GM21423 (cell line): ENCODE results near the gene SVIL.

Experiments used
- ATAC-seq: cut with Tn5 transposase; IDR thresholded peaks from one replicate; pipeline ENCODE4 v1.9.1; 2021; ENCODE audit warnings: mild to moderate bottlenecking, moderate library complexity; ENCODE audit not compliant: unreplicated experiment

Gene SVIL

DNA sequence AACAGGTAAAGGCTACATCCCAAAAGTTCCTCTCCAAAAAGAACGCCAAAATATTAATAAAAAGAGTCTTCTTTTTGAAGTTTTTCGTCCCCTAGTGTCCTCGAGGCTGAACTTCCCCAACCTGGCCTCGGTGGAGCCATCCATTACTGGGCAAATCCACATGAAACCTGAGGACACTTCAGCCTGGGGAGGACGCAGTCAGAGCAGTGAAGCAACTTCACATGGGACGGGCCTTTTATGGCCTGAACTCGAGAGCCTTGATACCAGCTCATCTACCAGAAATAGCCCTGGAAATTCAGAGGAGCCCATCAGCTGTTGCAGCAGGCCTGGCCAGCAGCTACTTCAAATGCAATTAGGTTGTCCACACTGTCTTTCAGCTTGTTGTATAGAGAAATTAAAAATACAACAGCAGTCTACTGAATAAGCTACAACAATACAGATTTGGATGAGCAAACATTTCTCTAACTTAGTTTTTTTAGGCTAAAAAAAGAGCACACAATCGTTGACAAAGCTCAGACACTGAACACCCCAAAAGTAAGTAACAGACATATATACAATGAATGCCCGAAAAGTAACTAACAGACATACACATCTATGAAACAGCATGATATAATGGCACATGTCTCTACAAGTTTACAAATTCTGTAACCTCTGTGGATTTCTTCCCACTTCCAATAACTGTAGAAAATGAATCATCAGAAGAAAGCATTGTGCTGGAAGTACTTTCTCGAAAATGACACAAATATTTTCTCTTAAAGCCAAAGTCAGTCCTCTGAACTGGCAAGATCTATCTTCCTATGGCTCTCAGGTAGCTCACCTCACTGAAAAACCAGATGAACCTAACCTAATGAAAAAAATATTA lies at the start of gene SVIL:
Gene SVIL, minus strand, starts transcription at position 208 of the 862 bp plus-strand sequence. CDS start 79,913 bp downstream, outside the sequence.
- ATAC-seq, result peak; percentile 4

GRCh38 chr10:29681676-29682448 lies 47.1 kb upstream of the SVIL start:
- ATAC-seq, result no peak

DNA sequence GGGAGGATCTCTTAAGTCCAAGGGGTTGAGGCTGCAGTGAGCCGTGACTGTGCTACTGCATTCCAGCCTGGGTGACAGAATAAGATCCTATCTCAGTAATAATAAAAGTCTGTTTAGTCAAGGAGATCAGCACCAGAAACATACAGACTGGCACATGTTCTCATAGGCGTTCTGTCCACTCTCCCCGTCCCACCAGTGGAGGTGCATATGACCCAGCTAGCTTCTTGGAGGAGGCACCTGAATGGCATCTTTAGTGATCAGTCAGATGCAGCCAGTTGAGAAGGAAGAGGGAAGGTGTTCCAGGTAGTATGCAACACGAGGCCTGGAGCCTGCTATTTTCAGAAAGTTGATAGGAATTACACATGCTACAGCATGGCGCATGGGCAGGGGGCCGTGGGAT lies 45.3 kb upstream of the SVIL start:
- ATAC-seq, result no peak

DNA sequence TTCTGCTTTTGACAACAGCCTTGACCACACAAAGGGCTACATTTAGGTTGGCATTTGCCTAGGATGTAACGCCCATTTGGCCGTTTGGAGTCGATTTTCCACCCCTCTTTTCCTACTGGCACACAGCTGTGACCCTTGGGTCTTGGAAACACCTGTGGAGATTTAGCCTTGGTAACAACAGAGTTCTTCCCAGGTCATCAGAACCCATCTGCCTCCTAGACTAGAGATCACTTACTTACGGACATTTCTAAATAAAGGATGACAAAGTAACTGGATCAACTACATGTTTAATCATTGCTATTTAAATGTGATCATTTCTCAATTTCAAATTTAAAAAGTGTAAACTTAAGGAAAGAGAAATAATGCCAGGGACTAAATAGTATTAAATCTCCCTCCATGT lies 42.0 kb upstream of the SVIL start:
- ATAC-seq, result no peak

DNA sequence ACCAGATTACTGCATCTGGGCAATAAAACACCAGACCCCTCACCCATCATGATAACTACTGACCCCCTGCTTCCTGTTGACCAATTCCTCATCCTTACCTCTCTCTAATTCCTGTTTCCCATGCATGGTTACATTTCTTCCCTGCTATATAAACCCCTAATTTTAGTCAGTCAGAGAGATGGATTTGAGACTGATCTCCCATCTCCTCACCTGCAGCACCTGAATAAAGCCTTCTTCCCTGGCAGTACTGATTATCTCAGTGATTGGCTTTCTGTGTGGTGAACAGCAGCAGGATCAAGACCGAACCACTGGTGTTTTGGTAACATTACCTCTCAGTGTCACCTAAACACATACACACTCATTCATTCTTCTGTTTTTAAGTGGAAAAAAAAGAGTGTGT lies 41.2 kb upstream of the SVIL start:
- ATAC-seq, result no peak

DNA sequence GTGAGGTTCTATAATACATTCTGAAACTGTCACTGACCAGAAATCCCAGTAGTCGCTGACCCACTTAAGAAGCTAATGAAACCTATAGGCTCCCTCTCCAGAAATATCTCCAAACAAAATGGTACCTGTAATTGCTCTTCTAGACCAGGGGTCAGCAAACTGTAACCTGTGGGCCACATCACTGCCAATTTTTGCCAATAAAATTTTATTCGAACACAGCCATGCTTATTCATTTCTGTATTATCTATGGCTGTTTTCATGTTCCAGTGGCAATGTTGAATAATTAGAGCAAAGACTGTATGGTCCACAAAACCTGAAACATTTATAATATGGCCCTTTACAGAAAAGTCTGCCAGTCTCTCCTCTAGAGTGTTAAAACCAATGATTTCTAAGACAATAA lies 37.2 kb upstream of the SVIL start:
- ATAC-seq, result no peak

GRCh38 chr10:29671228-29671780 lies 36.5 kb upstream of the SVIL start:
- ATAC-seq, result no peak

GRCh38 chr10:29670761-29671160 lies 36.0 kb upstream of the SVIL start:
- no peak for ATAC-seq

DNA sequence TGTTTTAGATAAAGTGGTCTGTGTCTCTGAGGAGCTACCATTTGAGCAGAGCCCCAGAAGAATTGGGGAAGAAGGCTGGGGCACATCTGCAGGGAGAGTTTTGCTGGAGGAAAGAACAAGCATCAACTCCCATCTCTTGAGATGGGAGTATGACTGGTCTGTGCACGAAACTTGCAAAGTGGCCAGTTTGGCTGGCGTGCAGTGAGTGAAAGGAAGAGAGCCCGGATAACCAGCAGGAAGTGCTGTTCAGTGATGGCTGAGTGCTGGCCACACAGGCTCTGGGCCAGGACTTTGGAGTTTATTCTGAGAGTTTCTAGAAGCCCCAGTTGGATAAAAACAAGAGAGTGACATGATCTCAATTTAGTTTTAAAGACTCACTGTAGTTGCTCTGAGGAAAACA lies 34.4 kb upstream of the SVIL start:
- ATAC-seq, result no peak

DNA sequence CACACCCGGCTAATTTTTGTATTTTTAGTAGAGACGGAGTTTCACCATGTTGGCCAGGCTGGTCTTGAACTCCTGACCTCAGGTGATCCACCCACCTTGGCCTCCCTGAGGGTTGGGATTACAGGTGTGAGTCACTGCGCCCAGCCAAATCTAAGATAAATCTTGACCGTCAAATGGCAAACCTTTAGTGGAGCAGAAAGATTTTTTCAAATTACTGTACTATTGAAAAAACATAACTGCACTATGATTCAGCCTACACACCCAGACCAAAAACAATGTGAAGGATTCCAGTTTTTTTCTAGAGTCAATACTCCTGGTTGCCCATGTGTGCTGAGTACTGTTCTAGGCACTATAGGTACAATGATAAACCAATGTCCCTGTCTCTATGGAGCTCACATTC lies 33.9 kb upstream of the SVIL start:
- no peak for ATAC-seq

GRCh38 chr10:29667191-29667590 lies 32.4 kb upstream of the SVIL start:
- no peak for ATAC-seq

GRCh38 chr10:29666201-29666600 lies 31.4 kb upstream of the SVIL start:
- ATAC-seq, result no peak

GRCh38 chr10:29663718-29664117 lies 28.9 kb upstream of the SVIL start:
- ATAC-seq, result no peak

DNA sequence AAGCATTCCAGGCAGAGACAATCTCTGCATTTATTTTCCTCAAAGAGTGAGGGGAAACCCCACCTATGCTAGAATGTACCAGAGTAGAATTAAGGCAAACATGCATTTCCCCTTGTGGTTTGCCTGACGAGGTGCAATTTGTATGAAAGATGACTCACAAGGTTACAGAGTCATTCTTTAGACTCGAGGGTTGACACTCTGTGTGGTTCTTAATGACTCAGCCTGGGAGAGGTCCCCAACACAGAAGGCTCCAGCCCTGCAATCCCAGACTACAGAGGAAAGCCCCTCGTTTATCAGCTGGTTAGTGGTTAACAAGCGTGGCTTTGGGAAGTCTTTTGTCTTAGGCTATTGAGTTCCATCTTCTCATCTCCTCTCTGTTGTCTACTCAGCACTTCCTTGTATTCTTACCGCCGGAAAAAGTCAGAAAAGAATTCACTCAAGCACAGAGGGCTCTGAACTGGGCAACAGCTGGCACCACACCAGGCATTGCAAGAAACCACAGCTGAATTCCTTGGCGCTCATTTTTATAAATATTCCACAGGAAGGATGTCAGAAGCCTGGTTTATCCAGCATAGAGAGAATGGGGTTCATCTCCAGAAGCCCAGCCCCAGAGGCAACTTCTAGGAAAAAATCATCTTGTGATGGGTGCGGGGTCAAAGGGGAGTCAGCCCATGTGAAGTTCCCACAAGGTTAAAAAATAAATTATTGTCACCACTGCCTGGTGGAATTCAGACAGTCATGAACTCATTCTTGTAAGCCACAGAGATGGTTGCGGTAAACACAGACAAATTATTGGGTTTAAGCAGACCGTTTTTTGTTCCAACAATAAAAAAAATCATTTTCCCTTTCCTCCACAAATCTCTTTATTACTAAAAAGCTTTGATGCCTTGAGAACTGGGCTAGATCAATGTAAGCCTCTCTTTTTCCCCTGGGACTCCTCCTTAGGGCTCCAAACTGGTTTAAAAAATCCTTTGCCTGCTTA lies 24.5 kb upstream of the SVIL start:
- peak; percentile 97 for ATAC-seq

GRCh38 chr10:29657719-29658274 lies 23.0 kb upstream of the SVIL start:
- no peak for ATAC-seq

DNA sequence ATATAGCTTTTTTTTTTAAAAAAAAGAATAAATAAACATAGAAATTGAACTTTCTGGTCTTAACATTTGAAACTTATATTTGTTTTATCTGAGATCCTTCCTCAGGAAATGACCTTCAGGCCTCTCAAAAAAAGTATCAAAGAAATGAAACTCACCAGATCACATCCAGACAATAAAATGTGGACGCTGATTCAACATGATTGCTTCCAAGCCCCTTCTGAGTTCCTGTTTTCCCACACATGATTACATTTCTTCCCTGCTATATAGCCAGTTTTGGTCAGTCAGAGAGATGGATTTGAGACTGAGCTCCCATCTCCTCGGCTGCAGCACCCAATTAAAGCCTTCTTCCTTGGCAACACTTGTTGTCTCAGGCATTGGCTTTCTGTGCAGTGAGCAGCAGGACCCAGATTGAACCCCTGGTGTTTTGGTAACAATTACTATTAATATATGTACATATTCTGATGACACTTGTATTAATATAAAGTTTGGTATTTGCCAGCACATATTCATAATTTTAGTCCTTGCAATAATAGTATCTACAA lies 21.8 kb upstream of the SVIL start:
- no peak for ATAC-seq

GRCh38 chr10:29652192-29652591 lies 17.4 kb upstream of the SVIL start:
- no peak for ATAC-seq

DNA sequence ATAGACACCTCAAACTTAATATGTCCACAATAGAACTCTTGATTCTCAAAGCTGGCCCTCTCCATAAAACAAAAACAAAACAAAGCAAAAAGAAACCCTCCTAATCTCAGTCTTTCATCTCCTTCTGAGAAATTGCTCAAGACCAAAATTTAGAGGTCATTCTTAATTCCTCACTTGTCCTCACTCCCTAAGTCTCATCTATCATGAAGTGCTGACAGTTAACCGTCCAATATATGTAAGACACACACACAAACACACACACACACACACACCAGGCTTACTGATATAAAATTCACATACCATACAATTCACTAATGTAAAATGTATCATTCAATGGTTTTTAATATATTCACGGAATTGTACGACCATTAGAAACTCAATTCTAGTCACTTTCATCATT lies 17.0 kb upstream of the SVIL start:
- ATAC-seq, result no peak

GRCh38 chr10:29650552-29650944 lies 15.8 kb upstream of the SVIL start:
- no peak for ATAC-seq
